H1 (cell line): Measurements from ENCODE around the gene ZNF385D. TPM values are rescaled to one million over a fixed set of nuclear protein-coding genes. Genes with fewer than 3 reads are reported as not detected.

Experiments
- CTCF ChIA-PET: fragments of 300-600 bp; sonication (Branson Sonifier 250); formaldehyde crosslinking; loops from one replicate; lab custom pipeline; 2021; ENCODE audit not compliant: partially characterized antibody; lab: Charles Lee
- POLR2A ChIA-PET: fragments of 300-600 bp; sonication (Branson Sonifier 250); formaldehyde crosslinking; loops from one replicate; lab custom pipeline; 2021; ENCODE audit warnings: inconsistent platforms; ENCODE audit not compliant: partially characterized antibody; lab: Charles Lee
- DNase-seq, 2 experiments: peaks; one replicate each; pipeline versions ENCODE4 v3.0.0 to v3.0.0-alpha.2; 2010 to 2022; ENCODE audit warnings: low spot score in 2 of 2, low read depth in 1 of 2, mixed read lengths in 1 of 2
- FAIRE-seq: peaks from 2 replicates; lab custom pipeline; 2011; peaks lifted over from hg19 to GRCh38; lab: Jason Lieb, UNC
- H2AFZ ChIP-seq: 2 replicates; pipeline ENCODE4 v1.8.1; 2012; ENCODE audit warnings: low read length, inconsistent platforms
- H2AK5ac ChIP-seq: 2 replicates; pipeline ENCODE4 v1.6.1; 2013; ENCODE audit warnings: low read depth, low read length
- H2BK120ac ChIP-seq: replicated peaks from 2 replicates; pipeline ENCODE3; 2013; ENCODE audit warnings: low read depth, low read length, inconsistent platforms
- H2BK12ac ChIP-seq: 2 replicates; pipeline ENCODE4 v1.6.1; 2013; ENCODE audit warnings: low read depth, low read length
- H2BK15ac ChIP-seq: 2 replicates; pipeline ENCODE4 v1.6.1; 2013; ENCODE audit warnings: low read length
- H2BK20ac ChIP-seq: 2 replicates; pipeline ENCODE4 v1.6.1; 2013; ENCODE audit warnings: low read length
- H2BK5ac ChIP-seq: 2 replicates; pipeline ENCODE4 v1.6.1; 2013; ENCODE audit warnings: low read depth, low read length
- H3K14ac ChIP-seq: 2 replicates; pipeline ENCODE4 v1.6.1; 2013; ENCODE audit warnings: inconsistent platforms; ENCODE audit not compliant: insufficient read length
- H3K18ac ChIP-seq: 2 replicates; pipeline ENCODE4 v1.6.1; 2013; ENCODE audit warnings: low read length; ENCODE audit errors: extremely low read depth
- H3K23ac ChIP-seq: 2 replicates; pipeline ENCODE4 v1.6.1; 2013; ENCODE audit warnings: inconsistent platforms; ENCODE audit not compliant: insufficient read length
- H3K23me2 ChIP-seq: 2 replicates; pipeline ENCODE4 v1.6.1; 2013; ENCODE audit warnings: low read depth, low read length
- H3K27ac ChIP-seq: 2 replicates; pipeline ENCODE4 v1.6.1; 2011; ENCODE audit warnings: low read depth, low read length, inconsistent platforms
- H3K27me3 ChIP-seq, 4 experiments: replicated peaks in 1 of 4; 1 replicate in 1 of 4; 2 replicates in 3 of 4; pipeline versions ENCODE4 v1.6.1 to v1.8.1; 2011 to 2013; ENCODE audit warnings: low read length in 3 of 4, mild to moderate bottlenecking in 3 of 4, inconsistent platforms in 2 of 4, mixed read lengths in 2 of 4, moderate library complexity in 1 of 4; ENCODE audit not compliant: control insufficient read depth in 3 of 4, insufficient read depth in 3 of 4; ENCODE audit errors: extremely low read depth in 1 of 4
- H3K36me3 ChIP-seq, 4 experiments: 2 replicates each; pipeline versions ENCODE4 v1.6.1 to v1.8.1; 2011 to 2013; ENCODE audit warnings: mild to moderate bottlenecking in 4 of 4, low read length in 3 of 4, moderate library complexity in 2 of 4, control low read depth in 1 of 4, inconsistent platforms in 1 of 4; ENCODE audit not compliant: insufficient read depth in 4 of 4, control insufficient read depth in 2 of 4
- H3K4ac ChIP-seq: replicated peaks from 2 replicates; pipeline ENCODE3; 2013; ENCODE audit warnings: low read length, low read depth, mixed read lengths, inconsistent platforms; ENCODE audit not compliant: insufficient read length
- H3K4me1 ChIP-seq, 4 experiments: replicated peaks in 1 of 4; 1 replicate in 1 of 4; 2 replicates in 3 of 4; pipeline versions ENCODE4 v1.6.1 to v1.8.1; 2011 to 2013; ENCODE audit warnings: low read length in 3 of 4, inconsistent platforms in 2 of 4, mixed read lengths in 1 of 4; ENCODE audit not compliant: insufficient read depth in 4 of 4, control insufficient read depth in 3 of 4
- H3K4me2 ChIP-seq, 2 experiments: 2 replicates each; pipeline versions ENCODE4 v1.6.1 to v1.8.1; 2011 to 2013; ENCODE audit warnings: low read depth in 2 of 2, low read length in 2 of 2, control low read depth in 1 of 2, inconsistent platforms in 1 of 2, mild to moderate bottlenecking in 1 of 2; ENCODE audit not compliant: insufficient read depth in 1 of 2
- H3K4me3 ChIP-seq, 4 experiments: fragments of 200-600, 300-600 bp in 1 of 4; sonication (generic), shearing (Covaris generic), sonication (Bioruptor Twin) in 1 of 4; 2 replicates each; pipeline versions ENCODE4 v1.5.1 to v1.8.1; 2011 to 2016; ENCODE audit warnings: low read length in 4 of 4, low read depth in 3 of 4, control low read depth in 2 of 4, inconsistent platforms in 2 of 4, mild to moderate bottlenecking in 2 of 4, mixed read lengths in 1 of 4, moderate library complexity in 1 of 4; ENCODE audit not compliant: insufficient read depth in 2 of 4; ENCODE audit errors: extremely low read depth in 1 of 4
- H3K56ac ChIP-seq: replicated peaks from 2 replicates; pipeline ENCODE3; 2013; ENCODE audit warnings: low read depth, mild to moderate bottlenecking, mixed read lengths, low read length, inconsistent platforms; ENCODE audit not compliant: insufficient read length
- H3K79me1 ChIP-seq: 2 replicates; pipeline ENCODE4 v1.6.1; 2013; ENCODE audit warnings: low read depth, low read length, control low read depth
- H3K79me2 ChIP-seq, 2 experiments: 2 replicates each; pipeline versions ENCODE4 v1.6.1 to v1.8.1; 2012 to 2013; ENCODE audit warnings: low read length in 2 of 2, mild to moderate bottlenecking in 2 of 2, inconsistent platforms in 1 of 2; ENCODE audit not compliant: insufficient read depth in 2 of 2, control insufficient read depth in 1 of 2
- H3K9ac ChIP-seq, 4 experiments: replicated peaks in 1 of 4; 1 replicate in 1 of 4; 2 replicates in 3 of 4; pipeline versions ENCODE4 v1.6.1 to v1.8.1; 2011 to 2013; ENCODE audit warnings: low read depth in 3 of 4, low read length in 3 of 4, control low read depth in 2 of 4, mild to moderate bottlenecking in 2 of 4, moderate library complexity in 2 of 4, inconsistent platforms in 1 of 4; ENCODE audit errors: extremely low read depth in 1 of 4
- H3K9me3 ChIP-seq, 2 experiments: 2 replicates each; pipeline versions ENCODE4 v1.6.1 to v1.8.1; 2012 to 2013; ENCODE audit warnings: mild to moderate bottlenecking in 2 of 2, moderate library complexity in 2 of 2, control low read depth in 1 of 2, inconsistent platforms in 1 of 2, low read depth in 1 of 2, low read length in 1 of 2, mixed read lengths in 1 of 2; ENCODE audit not compliant: insufficient read depth in 2 of 2
- H4K20me1 ChIP-seq, 2 experiments: replicated peaks in 1 of 2; 2 replicates each; pipeline versions ENCODE3 to v1.8.1; 2011 to 2013; ENCODE audit warnings: inconsistent platforms in 2 of 2, low read length in 2 of 2, mild to moderate bottlenecking in 1 of 2; ENCODE audit not compliant: insufficient read depth in 2 of 2, control insufficient read depth in 1 of 2
- H4K5ac ChIP-seq: 2 replicates; pipeline ENCODE4 v1.6.1; 2013; ENCODE audit warnings: low read length, low read depth, mixed read lengths, inconsistent platforms; ENCODE audit not compliant: insufficient read length
- H4K8ac ChIP-seq: 2 replicates; pipeline ENCODE4 v1.8.0; 2013; ENCODE audit warnings: mild to moderate bottlenecking, moderate library complexity, low read length, inconsistent platforms; ENCODE audit not compliant: insufficient read depth; ENCODE audit errors: extremely low read depth
- H4K91ac ChIP-seq: replicated peaks from 2 replicates; pipeline ENCODE3; 2013; ENCODE audit warnings: low read length, mixed read lengths, inconsistent platforms; ENCODE audit not compliant: insufficient read length
- CREB1 ChIP-seq: IDR thresholded peaks from 2 replicates; pipeline ENCODE4 v1.6.1; 2012; ENCODE audit warnings: inconsistent platforms
- GTF2F1 ChIP-seq: IDR thresholded peaks from 2 replicates; pipeline ENCODE4 v1.6.1; 2012; ENCODE audit warnings: low read depth, low read length, improper control_type of control experiment, borderline replicate concordance
- JUND ChIP-seq: IDR thresholded peaks from 2 replicates; pipeline ENCODE4 v1.6.1; 2011; ENCODE audit warnings: mild to moderate bottlenecking, improper control_type of control experiment, low read length
- KDM5A ChIP-seq: fragments of 200-600 bp; IDR thresholded peaks from 2 replicates; pipeline ENCODE4 v1.7.1; 2012; ENCODE audit warnings: mild to moderate bottlenecking, low read length, inconsistent platforms, mixed read lengths
- MAFK ChIP-seq: IDR thresholded peaks from 2 replicates; pipeline ENCODE4 v1.6.1; 2012; ENCODE audit warnings: low read depth, mild to moderate bottlenecking, improper control_type of control experiment, low read length
- NRF1 ChIP-seq: IDR thresholded peaks from 2 replicates; pipeline ENCODE4 v1.6.1; 2011; ENCODE audit warnings: mild to moderate bottlenecking, low read depth, low read length, improper control_type of control experiment
- PHF8 ChIP-seq: fragments of 200-600 bp; sonication (generic); conservative IDR thresholded peaks from 2 replicates; pipeline ENCODE4 v1.7.1; 2012; ENCODE audit warnings: low read depth, mild to moderate bottlenecking, inconsistent platforms, low read length, moderate library complexity
- POLR2A ChIP-seq, 2 experiments: IDR thresholded peaks; 1 replicate in 1 of 2; 2 replicates in 1 of 2; pipeline ENCODE4 v1.6.1; 2011; ENCODE audit warnings: low read depth in 2 of 2, low read length in 2 of 2, mild to moderate bottlenecking in 2 of 2; ENCODE audit errors: control extremely low read depth in 1 of 2
- RNF2 ChIP-seq: fragments of 200-900, 300-1000 bp; sonication (generic); IDR thresholded peaks from 2 replicates; pipeline ENCODE4 v1.7.1; 2016; ENCODE audit warnings: borderline replicate concordance, low read depth, mild to moderate bottlenecking, antibody characterized with exemption, low read length; ENCODE audit not compliant: poor library complexity, severe bottlenecking; ENCODE audit errors: missing control alignments
- RXRA ChIP-seq: IDR thresholded peaks from 2 replicates; pipeline ENCODE4 v1.6.1; 2011; ENCODE audit warnings: low read depth, mild to moderate bottlenecking, low read length, moderate library complexity; ENCODE audit not compliant: insufficient read depth
- SUZ12 ChIP-seq: fragments of 200-600 bp; sonication (generic); IDR thresholded peaks from 2 replicates; pipeline ENCODE4 v1.6.1; 2012; ENCODE audit warnings: mild to moderate bottlenecking, inconsistent platforms, low read length, moderate library complexity, mixed read lengths
- TAF7 ChIP-seq: optimal IDR thresholded peaks from 2 replicates; pipeline ENCODE3; 2011; ENCODE audit warnings: low read depth, mild to moderate bottlenecking, inconsistent platforms, low read length, moderate library complexity, borderline replicate concordance
- WGBS, 2 experiments: shearing (Covaris generic) in 1 of 2; methylation state at CpG; one replicate each; pipeline versions ENCODE4 v1.1.6 to v1.1.7; 2013 to 2015; ENCODE audit warnings: low lambda C conversion rate in 2 of 2, mixed read lengths in 2 of 2, inconsistent platforms in 1 of 2, low coverage in 1 of 2, missing lambda C conversion rate in 1 of 2; ENCODE audit not compliant: insufficient replicate concordance in 2 of 2, insufficient coverage in 1 of 2, insufficient read length in 1 of 2; ENCODE audit errors: extremely low coverage in 1 of 2, missing lambda C conversion rate in 1 of 2; 5-methylcytosine and 5-hydroxymethylcytosine counted together
- polyA plus RNA-seq, 7 experiments: library from polyadenylated mRNA; depleted of rRNA in 3 of 7; stranded (reverse) in 5 of 7; unstranded in 2 of 7; fragments of >200 nt in 5 of 7; fragments of 200-250 nt in 2 of 7; gene quantifications; 1 replicate in 5 of 7; 2 replicates in 1 of 7; 4 replicates in 1 of 7; pipeline versions ENCODE4 v1.2.1 to v1.2.3, GENCODE V29; 2011 to 2013; ENCODE audit warnings: missing spikeins in 2 of 7, mixed read lengths in 2 of 7
- total RNA-seq: library from RNA; stranded (reverse); fragmentation: NEBNext Ultra II Directional; extraction: Animal tissue kit (Norgen Biotek cat#: 25700); gene quantifications from 2 replicates; pipeline ENCODE4 v1.2.1, GENCODE V29; 2021
- TF ChIP-seq, protein P1 (sequence below): IDR thresholded peaks from 2 replicates; pipeline ENCODE4 v1.6.1; 2011; ENCODE audit warnings: low read length, improper control_type of control experiment

Gene ZNF385D
- total and polyA plus RNA-seq, 2 of the 8 experiments (the other 6 are each of a cell fraction or from before 2014, with no cell fraction given): 5.9 to 10.8 TPM

DNA sequence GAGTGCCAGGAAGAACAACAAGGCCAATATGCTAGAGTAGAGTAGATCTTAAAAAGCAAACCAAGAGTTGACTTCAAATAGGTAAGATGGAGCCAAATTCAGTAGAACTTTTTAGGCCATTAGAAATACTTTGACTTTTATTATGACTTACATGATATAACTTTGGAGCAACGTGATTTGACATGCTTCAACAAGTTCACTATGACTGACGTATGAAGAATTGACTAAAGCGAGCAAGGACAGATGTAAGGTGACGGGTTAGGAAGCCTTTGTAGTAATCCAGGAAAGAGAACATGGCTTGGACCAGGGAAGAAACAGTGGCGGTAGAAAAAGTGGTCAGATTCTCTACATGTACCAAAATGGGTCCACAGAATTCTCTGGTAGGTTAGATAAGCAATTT, 4.9 kb upstream of the ZNF385D start:
- WGBS, 2 experiments: 70% methylated on average over 5 of the region's 5 CpGs; no CpG with 5 or more reads in 1 of the 2 experiments
- Histone ChIP-seq H2BK20ac (no peak overlapping the region), H2BK120ac (no peak overlapping the region), H2BK12ac (no peak overlapping the region), H3K79me2 (no peaks in the 10 kb centered on the region), H3K27ac (no peak overlapping the region), H3K9me3 (no peaks in the 10 kb centered on the region), H3K56ac (no peak overlapping the region), H4K8ac (no peak overlapping the region), H4K20me1 (no peaks in the 10 kb centered on the region), H2AFZ (no peak overlapping the region), H3K23ac (no peak overlapping the region), H2BK15ac (no peak overlapping the region), H3K79me1 (no peaks in the 10 kb centered on the region), H3K4ac (no peak overlapping the region), H2BK5ac (no peak overlapping the region), H3K4me1 (no peaks in the 10 kb centered on the region; a peak in 1 of 7 replicates), H3K9ac (no peak overlapping the region), H3K23me2 (no peaks in the 10 kb centered on the region; the same call in 1 of the 2 replicates), H3K4me2 (no peak overlapping the region), H3K27me3 (no peaks in the 10 kb centered on the region), H3K4me3 (no peak overlapping the region), H3K36me3 (no peaks in the 10 kb centered on the region), H3K18ac (no peak overlapping the region), H3K14ac (no peak overlapping the region), H4K91ac (no peak overlapping the region), H4K5ac (no peak overlapping the region), H2AK5ac (no peak overlapping the region)
- ChIA-PET POLR2A (no interaction called here), CTCF (no interaction called here)
- DNase-seq: no peak
- no peak for FAIRE-seq
- no peak for TF ChIP-seq RXRA
- TF ChIP-seq CREB1: no peak
- TF ChIP-seq MAFK: no peak
- no peak for TF ChIP-seq JUND
- TF ChIP-seq SUZ12: no peak
- TF ChIP-seq, protein P1, sequence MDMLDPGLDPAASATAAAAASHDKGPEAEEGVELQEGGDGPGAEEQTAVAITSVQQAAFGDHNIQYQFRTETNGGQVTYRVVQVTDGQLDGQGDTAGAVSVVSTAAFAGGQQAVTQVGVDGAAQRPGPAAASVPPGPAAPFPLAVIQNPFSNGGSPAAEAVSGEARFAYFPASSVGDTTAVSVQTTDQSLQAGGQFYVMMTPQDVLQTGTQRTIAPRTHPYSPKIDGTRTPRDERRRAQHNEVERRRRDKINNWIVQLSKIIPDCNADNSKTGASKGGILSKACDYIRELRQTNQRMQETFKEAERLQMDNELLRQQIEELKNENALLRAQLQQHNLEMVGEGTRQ: no peak
- TF ChIP-seq NRF1: no peak
- no peak for TF ChIP-seq KDM5A
- TF ChIP-seq TAF7: no peak
- TF ChIP-seq POLR2A (IDR thresholded peaks at IDR 0.05; ENCODE audit: control extremely low read depth in 1 of 2, low read depth in 2 of 2, low read length in 2 of 2): no peak
- TF ChIP-seq PHF8: no peak
- no peak for TF ChIP-seq RNF2
- no peak for TF ChIP-seq GTF2F1
